H1 (cell line): ENCODE measurements around the gene MACROD1. TPM values are rescaled to one million over a fixed set of nuclear protein-coding genes. Genes with fewer than 3 reads are reported as not detected.

Experiments
- ATF3 ChIP-seq: IDR thresholded peaks from 2 replicates; pipeline ENCODE4 v1.6.1; 2011; ENCODE audit warnings: low read depth, mild to moderate bottlenecking, low read length; ENCODE audit not compliant: insufficient read depth
- SP1 ChIP-seq: IDR thresholded peaks from 2 replicates; pipeline ENCODE4 v1.6.1; 2011; ENCODE audit warnings: low read depth, low read length
- TAF1 ChIP-seq: IDR thresholded peaks from 2 replicates; pipeline ENCODE4 v1.6.1; 2011; ENCODE audit warnings: mild to moderate bottlenecking, low read depth, low read length
- polyA plus RNA-seq, 7 experiments: library from polyadenylated mRNA; depleted of rRNA in 3 of 7; stranded (reverse) in 5 of 7; unstranded in 2 of 7; fragments of >200 nt in 5 of 7; fragments of 200-250 nt in 2 of 7; gene quantifications; 1 replicate in 5 of 7; 2 replicates in 1 of 7; 4 replicates in 1 of 7; pipeline versions ENCODE4 v1.2.1 to v1.2.3, GENCODE V29; 2011 to 2013; ENCODE audit warnings: missing spikeins in 2 of 7, mixed read lengths in 2 of 7
- total RNA-seq: library from RNA; stranded (reverse); fragmentation: NEBNext Ultra II Directional; extraction: Animal tissue kit (Norgen Biotek cat#: 25700); gene quantifications from 2 replicates; pipeline ENCODE4 v1.2.1, GENCODE V29; 2021

The MACROD1 gene
- total and polyA plus RNA-seq, 2 of the 8 experiments (the other 6 are each of a cell fraction or from before 2014, with no cell fraction given): 19.5 to 34.1 TPM

- TF ChIP-seq ATF3 (no peak), TAF1 (no peak), SP1 (no peak)
- TF ChIP-seq, all 59 proteins: peak for 0
Observed at GRCh38 chr11:64095273-64095817, 70.6 kb downstream of the MACROD1 start (continued).
